Measurements from ENCODE around the gene THOC1. TPM values are rescaled to one million over a fixed set of nuclear protein-coding genes. Genes with fewer than 3 reads are reported as not detected.

The THOC1 gene
- total and polyA plus RNA-seq, 12 donors, result 11.1 to 147 (median 30.2) TPM

DNA sequence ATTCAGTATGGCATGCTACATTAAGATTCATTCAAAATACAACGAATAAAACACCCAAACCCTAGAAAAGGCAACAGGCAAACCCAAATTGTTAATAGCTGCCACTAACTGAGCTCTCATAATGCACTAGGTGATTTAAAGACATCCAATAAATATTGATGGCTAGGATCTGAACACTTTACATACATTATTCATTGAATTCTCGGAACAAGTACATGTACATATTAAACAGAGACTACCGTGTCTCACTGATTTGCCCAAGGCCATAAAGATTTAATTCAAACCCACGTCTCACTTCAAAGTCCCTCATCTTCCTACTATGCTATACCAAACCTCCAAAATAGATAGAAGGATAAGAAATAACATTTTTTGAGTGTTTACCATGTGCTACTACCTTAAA, 42.1 kb downstream of the THOC1 start:
- Histone ChIP-seq H3K4me3 (no peak overlapping the region), H3K4me1 (replicated peaks in 1 of 2) (no peaks in the 10 kb centered on the region), H3K36me3 (replicated peaks in 1 of 2) (peaks cover 0 to 14% of the 10 kb centered on the region in 2 donors), H3K27me3 (no peaks in the 10 kb centered on the region), H3K9me3 (replicated peaks in 1 of 3) (no peaks in the 10 kb centered on the region), H3K27ac (no peak overlapping the region)
- WGBS, 4 donors, result 90 to 94% (median 93%) methylated on average over 4 of the region's 4 CpGs
- intact Hi-C loops (cut with DNase I), result no loop called here
- TF ChIP-seq POLR2A (IDR thresholded peaks at IDR 0.05), result no peak
- TF ChIP-seq, protein P1, sequence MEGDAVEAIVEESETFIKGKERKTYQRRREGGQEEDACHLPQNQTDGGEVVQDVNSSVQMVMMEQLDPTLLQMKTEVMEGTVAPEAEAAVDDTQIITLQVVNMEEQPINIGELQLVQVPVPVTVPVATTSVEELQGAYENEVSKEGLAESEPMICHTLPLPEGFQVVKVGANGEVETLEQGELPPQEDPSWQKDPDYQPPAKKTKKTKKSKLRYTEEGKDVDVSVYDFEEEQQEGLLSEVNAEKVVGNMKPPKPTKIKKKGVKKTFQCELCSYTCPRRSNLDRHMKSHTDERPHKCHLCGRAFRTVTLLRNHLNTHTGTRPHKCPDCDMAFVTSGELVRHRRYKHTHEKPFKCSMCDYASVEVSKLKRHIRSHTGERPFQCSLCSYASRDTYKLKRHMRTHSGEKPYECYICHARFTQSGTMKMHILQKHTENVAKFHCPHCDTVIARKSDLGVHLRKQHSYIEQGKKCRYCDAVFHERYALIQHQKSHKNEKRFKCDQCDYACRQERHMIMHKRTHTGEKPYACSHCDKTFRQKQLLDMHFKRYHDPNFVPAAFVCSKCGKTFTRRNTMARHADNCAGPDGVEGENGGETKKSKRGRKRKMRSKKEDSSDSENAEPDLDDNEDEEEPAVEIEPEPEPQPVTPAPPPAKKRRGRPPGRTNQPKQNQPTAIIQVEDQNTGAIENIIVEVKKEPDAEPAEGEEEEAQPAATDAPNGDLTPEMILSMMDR (IDR thresholded peaks at IDR 0.05), result no peak
- no peak for DNase-seq

DNA sequence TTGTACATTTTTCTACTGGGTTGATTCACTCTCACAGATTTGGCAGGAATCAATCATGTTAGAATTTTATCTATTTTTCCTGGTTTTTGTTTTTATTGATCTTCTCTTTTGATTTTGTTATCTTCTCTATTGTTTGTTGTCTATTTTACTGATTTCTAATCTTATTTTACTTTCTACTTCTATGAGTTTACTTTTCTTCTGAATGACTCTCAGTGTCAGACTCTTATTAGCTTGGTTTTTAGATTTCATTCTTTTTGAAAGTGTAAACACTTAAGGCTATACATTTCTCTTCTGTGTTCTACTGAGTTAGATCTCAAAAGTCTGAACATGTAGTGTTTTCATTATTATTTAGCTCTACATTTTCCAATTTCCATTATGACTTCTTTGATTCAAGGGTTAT, 47.1 kb downstream of the THOC1 start:
- TF ChIP-seq, protein P1 (IDR thresholded peaks at IDR 0.05), result no peak
- TF ChIP-seq POLR2A (IDR thresholded peaks at IDR 0.05), result no peak
- Histone ChIP-seq H3K9me3 (replicated peaks in 1 of 3) (no peaks in the 10 kb centered on the region), H3K4me3 (no peak overlapping the region), H3K27me3 (no peaks in the 10 kb centered on the region), H3K4me1 (replicated peaks in 1 of 2) (no peaks in the 10 kb centered on the region), H3K36me3 (replicated peaks in 1 of 2) (peaks cover 0 to 42% of the 10 kb centered on the region in 2 donors), H3K27ac (no peak overlapping the region)
- no peak for DNase-seq
- intact Hi-C loops (cut with DNase I), result no loop called here

DNA sequence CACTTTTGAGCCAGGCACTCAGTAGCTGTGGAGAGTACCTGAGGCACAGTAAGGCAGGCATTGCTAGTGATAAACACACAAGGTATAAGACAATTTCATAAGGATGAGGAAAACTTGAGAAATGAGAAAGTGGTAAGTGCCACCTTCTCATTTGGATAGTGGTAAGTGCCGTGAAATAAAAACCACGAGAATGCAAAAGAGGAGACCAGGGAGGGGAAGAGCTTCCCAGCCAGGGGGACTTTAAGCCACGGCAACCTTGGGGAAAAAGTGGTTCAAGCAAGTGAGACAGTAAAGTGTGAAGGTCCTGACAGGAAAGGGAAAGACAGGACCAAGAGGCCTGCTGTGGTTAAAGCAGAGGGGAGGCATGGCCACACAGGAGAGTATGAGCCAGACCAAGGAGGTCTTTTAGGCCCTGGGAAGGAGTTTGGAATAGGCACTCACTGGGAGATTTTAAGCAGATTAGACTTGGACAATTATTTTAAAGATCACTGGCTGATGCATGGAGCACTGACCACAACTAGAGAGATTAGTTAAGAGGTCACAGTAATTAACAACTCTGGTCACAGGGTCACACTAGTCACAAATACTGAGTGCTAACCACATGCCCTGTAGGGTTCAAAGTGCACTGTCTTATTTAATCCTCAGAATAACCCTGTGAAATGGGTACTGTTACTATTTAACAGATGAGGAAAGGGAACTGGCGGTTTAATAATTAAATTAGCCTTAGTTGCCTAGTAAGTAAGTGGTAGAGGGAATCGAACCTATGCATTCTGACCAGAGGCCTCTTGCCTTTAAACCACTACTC, 50.1 kb downstream of the THOC1 start:
- 90 to 92% (median 92%) methylated on average over 5 of the region's 5 CpGs for WGBS, 4 donors
- intact Hi-C loops (cut with DNase I), result no loop called here
- Histone ChIP-seq H3K9me3 (replicated peaks in 1 of 3) (no peaks in the 10 kb centered on the region), H3K27ac (no peak overlapping the region), H3K27me3 (no peaks in the 10 kb centered on the region), H3K36me3 (replicated peaks in 1 of 2) (peaks cover 0 to 52% of the 10 kb centered on the region in 2 donors), H3K4me3 (no peak overlapping the region), H3K4me1 (replicated peaks in 1 of 2) (no peaks in the 10 kb centered on the region)
- DNase-seq, result no peak
- TF ChIP-seq, protein P1 (IDR thresholded peaks at IDR 0.05), result no peak
- TF ChIP-seq POLR2A (IDR thresholded peaks at IDR 0.05), result no peak

DNA sequence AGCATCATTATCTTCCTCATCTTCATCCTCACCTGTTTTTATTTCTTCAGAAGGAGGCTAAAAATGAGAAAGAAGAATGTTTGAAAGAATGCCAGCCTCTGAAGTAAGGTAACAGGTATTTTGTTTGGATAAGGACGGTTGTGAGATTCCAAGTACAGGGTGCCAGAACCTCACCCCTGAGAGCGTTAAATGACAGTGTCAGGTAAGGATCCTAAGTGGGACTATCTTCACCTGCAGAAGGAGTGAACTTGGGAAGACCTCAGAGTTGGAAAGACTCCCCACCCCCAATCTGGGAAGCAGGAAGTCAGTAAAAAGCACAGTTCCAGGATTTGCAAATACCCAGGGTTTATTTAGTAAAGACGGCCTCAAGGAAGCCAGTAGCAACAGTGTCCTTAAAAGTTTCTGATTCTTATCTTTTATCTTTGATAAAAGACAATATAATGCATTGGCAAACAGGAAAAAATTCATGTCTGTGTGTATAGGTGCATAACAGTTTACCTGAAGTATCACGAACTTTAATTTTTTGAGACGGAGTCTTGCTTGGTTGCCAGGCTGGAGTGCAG, 52.3 kb downstream of the THOC1 start:
- WGBS, 4 donors, result 88 to 96% (median 94%) methylated on average over 5 of the region's 5 CpGs
- no peak for TF ChIP-seq POLR2A (IDR thresholded peaks at IDR 0.05)
- TF ChIP-seq, protein P1 (IDR thresholded peaks at IDR 0.05), result no peak
- no peaks in the 10 kb centered on the region for H3K4me1 ChIP-seq (replicated peaks in 1 of 2)
- H3K27me3 ChIP-seq, result no peaks in the 10 kb centered on the region
- no peak for DNase-seq
- intact Hi-C loops (cut with DNase I), result no loop called here
- H3K27ac ChIP-seq, result no peak overlapping the region
- H3K9me3 ChIP-seq (replicated peaks in 1 of 3), result no peaks in the 10 kb centered on the region
- peaks cover 0 to 68% of the 10 kb centered on the region in 2 donors for H3K36me3 ChIP-seq (replicated peaks in 1 of 2)
- H3K4me3 ChIP-seq, result no peak overlapping the region

Measured in adrenal gland (tissue), 12 donors.